Keratinocyte (primary cell): ENCODE measurements around the gene SPATA12. TPM values are rescaled to one million over a fixed set of nuclear protein-coding genes. Genes with fewer than 3 reads are reported as not detected.

ENCODE experiments used
- DNase-seq: peaks from one replicate; pipeline ENCODE4 v3.0.0-alpha.2; 2011; ENCODE audit warnings: low read depth, missing footprints, low spot score
- FAIRE-seq: peaks from 2 replicates; lab custom pipeline; 2011; peaks lifted over from hg19 to GRCh38; lab: Jason Lieb, UNC
- H2AFZ ChIP-seq: 2 replicates; pipeline ENCODE4 v1.6.0; 2012; ENCODE audit warnings: low read length, control low read depth, inconsistent platforms; ENCODE audit not compliant: control insufficient read depth
- H3K27ac ChIP-seq: 2 replicates; pipeline ENCODE4 v1.5.1; 2011; ENCODE audit warnings: low read length; ENCODE audit not compliant: control insufficient read depth, insufficient read depth
- H3K27me3 ChIP-seq: 3 replicates; pipeline ENCODE4 v1.6.0; 2011; ENCODE audit warnings: low read length; ENCODE audit not compliant: control insufficient read depth, insufficient read depth; ENCODE audit errors: extremely low read depth
- H3K36me3 ChIP-seq, 2 experiments: 2 replicates in 1 of 2; 3 replicates in 1 of 2; pipeline ENCODE4 v1.5.1; 2011; ENCODE audit warnings: low read length in 2 of 2, mild to moderate bottlenecking in 1 of 2; ENCODE audit not compliant: control insufficient read depth in 2 of 2, insufficient read depth in 2 of 2; ENCODE audit errors: extremely low read depth in 1 of 2
- H3K4me1 ChIP-seq: 3 replicates; pipeline ENCODE4 v1.5.1; 2011; ENCODE audit warnings: low read length; ENCODE audit not compliant: control insufficient read depth, insufficient read depth; ENCODE audit errors: extremely low read depth
- H3K4me2 ChIP-seq: 3 replicates; pipeline ENCODE4 v1.6.0; 2011; ENCODE audit warnings: low read depth, low read length; ENCODE audit not compliant: control insufficient read depth, insufficient read depth; ENCODE audit errors: extremely low read depth
- H3K4me3 ChIP-seq, 3 experiments: fragments of 200-600 bp in 1 of 3; sonication (generic) in 1 of 3; 2 replicates in 2 of 3; 3 replicates in 1 of 3; pipeline ENCODE4 v1.5.1; 2011 to 2016; ENCODE audit warnings: low read length in 3 of 3, mild to moderate bottlenecking in 3 of 3, control low read depth in 2 of 3, inconsistent platforms in 1 of 3, low read depth in 1 of 3, mixed read lengths in 1 of 3, mixed run types in 1 of 3, moderate library complexity in 1 of 3; ENCODE audit not compliant: control insufficient read depth in 2 of 3, insufficient read depth in 2 of 3; ENCODE audit errors: extremely low read depth in 1 of 3
- H3K79me2 ChIP-seq: 2 replicates; pipeline ENCODE4 v1.6.0; 2012; ENCODE audit warnings: low read length; ENCODE audit not compliant: control insufficient read depth, insufficient read depth
- H3K9ac ChIP-seq: 3 replicates; pipeline ENCODE4 v1.6.0; 2011; ENCODE audit warnings: low read length; ENCODE audit not compliant: control insufficient read depth, insufficient read depth; ENCODE audit errors: extremely low read depth
- H3K9me1 ChIP-seq: 3 replicates; pipeline ENCODE4 v1.6.0; 2011; ENCODE audit warnings: low read length; ENCODE audit not compliant: control insufficient read depth, insufficient read depth; ENCODE audit errors: extremely low read depth
- H3K9me3 ChIP-seq: 2 replicates; pipeline ENCODE4 v1.5.1; 2012; ENCODE audit warnings: low read depth, low read length; ENCODE audit not compliant: control insufficient read depth
- H4K20me1 ChIP-seq: 3 replicates; pipeline ENCODE4 v1.6.0; 2011; ENCODE audit warnings: low read length; ENCODE audit not compliant: control insufficient read depth, insufficient read depth; ENCODE audit errors: extremely low read depth
- CTCF ChIP-seq, 3 experiments: IDR thresholded peaks in 1 of 3; conservative IDR thresholded peaks in 1 of 3; optimal IDR thresholded peaks in 1 of 3; 2 replicates in 2 of 3; 3 replicates in 1 of 3; pipeline versions ENCODE3 to v1.5.1; 2011; ENCODE audit warnings: low read length in 3 of 3, mild to moderate bottlenecking in 3 of 3, moderate library complexity in 2 of 3, control low read depth in 1 of 3, inconsistent platforms in 1 of 3; ENCODE audit not compliant: insufficient read depth in 2 of 3; ENCODE audit errors: extremely low read depth in 1 of 3
- EZH2 ChIP-seq: IDR thresholded peaks from one replicate; pipeline ENCODE4 v1.6.1; 2012; ENCODE audit warnings: inconsistent platforms, mild to moderate bottlenecking, low read length, moderate library complexity
- dilution Hi-C: fragments of 300-500 bp; cut with MboI; formaldehyde crosslinking; loops from one replicate; pipeline ENCODE4 v1.7.0; 2020; ENCODE audit warnings: low sequenced_read_pairs; ENCODE audit not compliant: extremely low pct_ligation_motif_present
- polyA minus RNA-seq, 3 experiments: library from RNA; depleted of rRNA, polyadenylated mRNA; stranded (reverse); fragments of >200 nt; gene quantifications; 1 replicate in 1 of 3; 2 replicates in 1 of 3; 3 replicates in 1 of 3; pipeline ENCODE4 v1.2.3, GENCODE V29; 2011
- polyA plus RNA-seq, 5 experiments: library from polyadenylated mRNA; depleted of rRNA in 3 of 5; stranded (reverse) in 3 of 5; stranded (forward) in 1 of 5; unstranded in 1 of 5; fragments of >200 nt; gene quantifications; 1 replicate in 1 of 5; 2 replicates in 3 of 5; 3 replicates in 1 of 5; pipeline versions ENCODE4 v1.2.1 to v1.2.3, GENCODE V29; 2011 to 2012; ENCODE audit warnings: missing spikeins in 2 of 5, low read depth in 1 of 5, low replicate concordance in 1 of 5

The SPATA12 gene
- polyA plus RNA-seq (0.08 to 0.09 TPM (median 0.08 TPM) in 3 replicates), polyA minus RNA-seq (0.06 TPM in 1 of 3 replicates, not detected in the others)
- polyA plus RNA-seq (2011; ENCODE audit: low read depth) = not detected
- polyA plus RNA-seq (2011; cell fraction: cytosol; rRNA removed) = 0.11 TPM in 1 of 2 replicates, not detected in the other
- polyA plus RNA-seq (2011; cell fraction: nucleus; rRNA removed) = 0.13 and 0.16 TPM in 2 replicates
- 0.05 and 0.17 TPM in 2 replicates for polyA plus RNA-seq (2012; ENCODE audit: low replicate concordance)
- polyA minus RNA-seq (2011; cell fraction: cytosol; rRNA and poly(A)+ RNA removed) = not detected
- polyA minus RNA-seq (2011; cell fraction: nucleus; rRNA and poly(A)+ RNA removed) = not detected in 2 replicates

- dilution Hi-C loops = no loop called here
- Histone ChIP-seq H3K9me3 (no peaks in the 10 kb centered on the region), H3K79me2 (no peaks in the 10 kb centered on the region), H3K9me1 (no peaks in the 10 kb centered on the region), H3K27ac (peak within 1 kb of the TSS; percentile 91), H3K4me3 (peak within 1 kb of the TSS; percentile 2 to 45 (median 11)), H3K9ac (peak within 1 kb of the TSS; percentile 71), H3K36me3 (no peaks in the 10 kb centered on the region), H2AFZ (no peak within 1 kb of the TSS), H3K27me3 (no peaks in the 10 kb centered on the region), H4K20me1 (no peaks in the 10 kb centered on the region), H3K4me1 (peaks cover 29% of the 10 kb centered on the region), H3K4me2 (peak within 1 kb of the TSS; percentile 68)
- TF ChIP-seq EZH2 (no peak), CTCF (optimal IDR thresholded peaks at IDR 0.05 in 1 of 3, IDR thresholded peaks at IDR 0.05 in 1 of 3, conservative IDR thresholded peaks at IDR 0.05 in 1 of 3; ENCODE audit: extremely low read depth in 1 of 3, insufficient read depth in 2 of 3, low read length in 3 of 3) (no peak)
- DNase-seq (peak; percentile 95), FAIRE-seq (peak; percentile 90)
Measured at GRCh38 chr3:57060089-57060821, at the start of gene SPATA12. Gene SPATA12 (plus strand): TSS chr3:57060664. CDS start chr3:57073695, 13,031 bp downstream.

GRCh38 chr3:57011022-57011421 lies 49.4 kb upstream of the SPATA12 start:
- H3K27ac ChIP-seq = no peak overlapping the region
- no peak for FAIRE-seq

More at GRCh38 chr3:57011022-57011421, 49.4 kb upstream of the SPATA12 start:
- no peak overlapping the region for H3K9ac ChIP-seq
- no peaks in the 10 kb centered on the region for H3K27me3 ChIP-seq
- H4K20me1 ChIP-seq = no peaks in the 10 kb centered on the region
- peak overlapping the region; percentile 15 for H2AFZ ChIP-seq
- H3K4me1 ChIP-seq = peaks cover 39% of the 10 kb centered on the region
- H3K36me3 ChIP-seq = no peaks in the 10 kb centered on the region
- no peaks in the 10 kb centered on the region for H3K9me3 ChIP-seq
- no peaks in the 10 kb centered on the region for H3K79me2 ChIP-seq
- no peak overlapping the region for H3K4me2 ChIP-seq
- H3K4me3 ChIP-seq = no peak overlapping the region
- H3K9me1 ChIP-seq = no peaks in the 10 kb centered on the region
- no peak for DNase-seq
- TF ChIP-seq CTCF (optimal IDR thresholded peaks at IDR 0.05 in 1 of 3, IDR thresholded peaks at IDR 0.05 in 1 of 3, conservative IDR thresholded peaks at IDR 0.05 in 1 of 3; ENCODE audit: extremely low read depth in 1 of 3, insufficient read depth in 2 of 3, low read length in 3 of 3) = no peak
- TF ChIP-seq EZH2 = no peak
- dilution Hi-C loops = no loop called here
